Skeletal muscle satellite cell (primary cell): ENCODE data around the gene LPCAT2. TPM values are rescaled to one million over a fixed set of nuclear protein-coding genes. Genes with fewer than 3 reads are reported as not detected.

Experiments used
- H3K27me3 ChIP-seq: 2 replicates; pipeline ENCODE4 v1.7.0; 2013; ENCODE audit warnings: low read length; ENCODE audit not compliant: control insufficient read depth, insufficient read depth
- H3K36me3 ChIP-seq: 2 replicates; pipeline ENCODE4 v1.7.0; 2013; ENCODE audit warnings: mild to moderate bottlenecking, control low read depth, low read length; ENCODE audit not compliant: insufficient read depth
- H3K4me1 ChIP-seq: 2 replicates; pipeline ENCODE4 v1.7.0; 2013; ENCODE audit warnings: low read length; ENCODE audit not compliant: control insufficient read depth, insufficient read depth
- H3K4me2 ChIP-seq: 2 replicates; pipeline ENCODE4 v1.7.0; 2013; ENCODE audit warnings: mild to moderate bottlenecking, low read length
- H3K4me3 ChIP-seq: 2 replicates; pipeline ENCODE4 v1.7.0; 2013; ENCODE audit warnings: low read length
- H3K9ac ChIP-seq: 2 replicates; pipeline ENCODE4 v1.7.0; 2013; ENCODE audit warnings: mild to moderate bottlenecking, low read depth, low read length, moderate library complexity
- H3K9me3 ChIP-seq: replicated peaks from 2 replicates; pipeline ENCODE4 v1.7.0; 2013; ENCODE audit warnings: mild to moderate bottlenecking, control low read depth, low read length
- total RNA-seq: library from RNA; depleted of rRNA; stranded (reverse); fragments of >200 nt; gene quantifications from 2 replicates; pipeline ENCODE4 v1.2.3, GENCODE V29; 2012; rRNA removed

The LPCAT2 gene, protein sequence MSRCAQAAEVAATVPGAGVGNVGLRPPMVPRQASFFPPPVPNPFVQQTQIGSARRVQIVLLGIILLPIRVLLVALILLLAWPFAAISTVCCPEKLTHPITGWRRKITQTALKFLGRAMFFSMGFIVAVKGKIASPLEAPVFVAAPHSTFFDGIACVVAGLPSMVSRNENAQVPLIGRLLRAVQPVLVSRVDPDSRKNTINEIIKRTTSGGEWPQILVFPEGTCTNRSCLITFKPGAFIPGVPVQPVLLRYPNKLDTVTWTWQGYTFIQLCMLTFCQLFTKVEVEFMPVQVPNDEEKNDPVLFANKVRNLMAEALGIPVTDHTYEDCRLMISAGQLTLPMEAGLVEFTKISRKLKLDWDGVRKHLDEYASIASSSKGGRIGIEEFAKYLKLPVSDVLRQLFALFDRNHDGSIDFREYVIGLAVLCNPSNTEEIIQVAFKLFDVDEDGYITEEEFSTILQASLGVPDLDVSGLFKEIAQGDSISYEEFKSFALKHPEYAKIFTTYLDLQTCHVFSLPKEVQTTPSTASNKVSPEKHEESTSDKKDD
- total RNA-seq = 6.6 and 8.6 TPM in 2 replicates

DNA sequence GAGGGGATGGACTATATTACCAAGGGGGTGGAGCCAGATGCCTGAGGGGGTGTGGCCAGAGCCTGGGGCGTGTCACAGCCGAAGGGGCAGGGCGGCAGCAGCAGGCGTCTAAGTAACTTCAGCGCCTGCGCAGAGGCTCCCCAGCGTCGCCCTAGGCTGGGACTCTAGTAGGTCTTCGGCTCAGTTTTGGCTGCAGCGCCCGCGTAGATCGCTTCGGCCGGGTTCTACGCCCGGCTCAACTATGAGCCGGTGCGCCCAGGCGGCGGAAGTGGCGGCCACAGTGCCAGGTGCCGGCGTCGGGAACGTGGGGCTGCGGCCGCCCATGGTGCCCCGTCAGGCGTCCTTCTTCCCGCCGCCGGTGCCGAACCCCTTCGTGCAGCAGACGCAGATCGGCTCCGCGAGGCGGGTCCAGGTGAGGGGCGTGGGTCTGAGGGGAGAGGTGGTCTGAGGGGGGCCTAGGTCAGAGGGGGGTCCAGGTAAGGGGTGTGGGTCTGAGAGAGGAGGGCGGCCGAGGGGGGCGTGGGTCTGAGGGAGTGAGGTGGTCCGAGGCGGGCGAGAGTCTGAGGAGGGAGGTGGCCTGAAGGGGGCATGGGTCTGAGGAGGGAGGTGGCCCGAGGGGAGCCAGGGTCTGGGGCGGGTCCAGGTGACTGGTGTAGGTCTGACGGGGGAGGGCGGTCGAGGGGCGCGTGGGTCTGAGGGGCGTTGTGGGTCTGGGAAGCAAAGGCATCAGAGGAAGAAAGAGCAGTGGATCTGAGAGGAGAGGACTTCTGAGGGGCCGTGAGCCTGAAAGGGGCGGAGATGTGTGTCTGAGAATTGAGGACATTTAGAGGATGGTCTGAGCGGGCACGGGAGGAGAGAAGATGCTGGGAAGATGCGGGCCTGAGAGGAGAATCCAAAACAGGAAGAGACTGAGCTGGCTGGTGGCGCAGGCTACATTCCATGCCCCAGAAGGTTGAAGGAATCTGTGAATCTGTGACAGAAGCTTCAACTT lies at the start of gene LPCAT2:
Gene LPCAT2, plus strand, starts transcription at position 132 of the 991 bp plus-strand sequence. Its CDS starts 110 bp downstream, at position 242.
- Histone ChIP-seq H3K4me2 (peak within 1 kb of the TSS; percentile 90), H3K9ac (peak within 1 kb of the TSS; percentile 78), H3K36me3 (peaks cover 44% of the 10 kb centered on the region), H3K9me3 (no peaks in the 10 kb centered on the region), H3K27me3 (no peaks in the 10 kb centered on the region), H3K4me1 (peaks cover 12% of the 10 kb centered on the region), H3K4me3 (peak within 1 kb of the TSS; percentile 83)

DNA sequence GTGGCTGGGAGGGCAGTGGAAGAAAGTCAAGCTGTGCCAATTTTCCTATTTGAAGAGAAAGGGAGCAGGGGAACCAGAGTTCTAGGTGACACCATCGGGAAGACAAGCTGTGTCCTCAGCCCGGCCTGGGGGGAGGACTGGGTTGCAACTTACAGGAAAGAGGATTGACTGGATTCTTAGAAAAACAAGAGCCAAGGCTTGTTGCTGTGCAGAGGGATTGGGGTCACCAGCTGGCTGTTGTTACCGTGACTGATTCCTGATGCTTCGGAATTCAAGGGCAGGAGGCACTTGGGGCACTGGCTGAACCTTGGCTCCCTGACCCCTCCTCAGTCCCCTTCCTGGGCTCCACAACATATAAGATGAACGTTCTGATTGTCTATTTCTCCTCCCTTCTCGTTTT lies 46.6 kb upstream of the LPCAT2 start:
- Histone ChIP-seq H3K36me3 (no peaks in the 10 kb centered on the region), H3K4me1 (no peaks in the 10 kb centered on the region), H3K4me2 (no peak overlapping the region)

DNA sequence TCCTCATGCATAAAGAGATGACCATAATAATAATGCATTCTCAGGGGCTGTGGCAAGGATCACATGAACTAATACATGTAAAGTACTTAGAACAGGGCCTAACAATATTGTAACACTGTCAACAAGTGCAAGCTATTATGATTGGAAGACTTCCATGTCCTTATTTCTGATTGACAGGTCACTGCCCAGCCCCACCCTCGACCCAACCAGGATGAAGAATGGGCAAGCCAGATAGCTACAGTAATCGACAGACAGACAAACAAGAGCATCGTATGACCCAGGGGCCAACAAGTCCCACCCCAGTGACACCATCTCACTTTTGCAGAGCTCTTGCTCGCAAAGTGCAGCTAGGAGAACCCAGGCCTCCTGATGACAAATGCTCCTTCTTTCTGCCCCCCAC lies 44.5 kb upstream of the LPCAT2 start:
- H3K9ac ChIP-seq = no peak overlapping the region

More for the DNA sequence above, 46.6 kb upstream of the LPCAT2 start:
- Histone ChIP-seq H3K9ac (no peak overlapping the region), H3K4me3 (no peak overlapping the region), H3K9me3 (no peaks in the 10 kb centered on the region), H3K27me3 (peaks cover 8% of the 10 kb centered on the region)

DNA sequence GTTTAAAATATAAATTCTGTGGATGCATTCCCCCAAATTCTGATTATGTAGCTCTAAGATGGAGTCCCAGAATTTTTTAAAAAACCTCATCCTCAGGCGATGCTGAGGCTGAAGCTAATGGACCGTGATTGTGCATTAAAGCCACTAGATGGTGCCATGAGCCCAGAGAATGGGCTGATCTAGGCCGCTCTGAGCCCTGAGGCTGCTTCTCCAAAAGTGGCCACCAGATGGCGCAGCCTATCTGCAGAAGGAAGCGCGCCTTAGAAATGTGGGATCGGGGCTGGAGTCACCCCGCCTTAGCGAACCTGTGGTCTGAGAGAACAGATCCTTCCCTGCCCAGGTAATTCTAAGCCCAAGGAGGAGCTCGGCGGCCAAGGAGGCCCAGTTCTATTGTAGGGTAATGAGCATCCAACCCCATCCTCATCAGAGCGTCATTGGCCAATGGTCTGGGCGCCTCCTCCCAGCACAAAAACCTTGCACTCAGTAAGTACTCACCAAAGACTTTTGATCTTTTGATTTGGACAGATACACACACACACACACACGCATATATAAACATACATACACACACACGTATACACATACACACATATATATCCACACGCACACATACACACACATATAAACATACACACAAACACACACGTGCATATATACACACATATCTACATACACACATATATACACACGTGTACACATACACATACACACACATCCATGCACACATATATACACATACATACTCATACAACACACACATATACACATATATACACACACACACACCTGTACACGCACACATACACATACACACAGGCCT lies 43.6 kb upstream of the LPCAT2 start:
- H3K4me1 ChIP-seq = peaks cover 2% of the 10 kb centered on the region
- no peak overlapping the region for H3K4me3 ChIP-seq
- peak overlapping the region; percentile 64 for H3K4me2 ChIP-seq
- no peaks in the 10 kb centered on the region for H3K27me3 ChIP-seq
- H3K36me3 ChIP-seq = no peaks in the 10 kb centered on the region
- no peak overlapping the region for H3K9ac ChIP-seq
- H3K9me3 ChIP-seq = no peaks in the 10 kb centered on the region

More for the DNA sequence above, 44.5 kb upstream of the LPCAT2 start:
- Histone ChIP-seq H3K4me1 (no peaks in the 10 kb centered on the region), H3K4me3 (no peak overlapping the region), H3K9me3 (no peaks in the 10 kb centered on the region), H3K4me2 (no peak overlapping the region), H3K27me3 (no peaks in the 10 kb centered on the region), H3K36me3 (no peaks in the 10 kb centered on the region)

DNA sequence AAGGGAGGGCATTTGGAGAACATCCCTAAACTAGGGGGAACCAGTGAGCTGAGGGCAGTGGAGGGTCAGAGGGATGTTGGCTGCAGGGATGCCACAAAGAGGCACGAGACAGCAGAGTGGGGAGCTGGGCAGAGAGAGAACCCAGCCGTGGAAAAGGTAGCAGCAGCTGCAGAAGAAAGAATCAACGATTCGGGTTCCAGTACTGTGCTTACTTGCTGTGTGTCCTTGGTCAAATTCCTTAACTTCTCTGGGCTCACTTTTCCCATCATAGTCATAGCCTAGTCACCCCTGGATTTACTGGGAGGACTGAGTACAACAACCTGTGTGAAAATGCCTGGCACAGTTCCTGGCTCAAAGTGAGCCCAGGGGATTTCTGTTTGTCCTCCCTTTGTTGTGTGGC lies 42.7 kb upstream of the LPCAT2 start:
- no peaks in the 10 kb centered on the region for H3K36me3 ChIP-seq

DNA sequence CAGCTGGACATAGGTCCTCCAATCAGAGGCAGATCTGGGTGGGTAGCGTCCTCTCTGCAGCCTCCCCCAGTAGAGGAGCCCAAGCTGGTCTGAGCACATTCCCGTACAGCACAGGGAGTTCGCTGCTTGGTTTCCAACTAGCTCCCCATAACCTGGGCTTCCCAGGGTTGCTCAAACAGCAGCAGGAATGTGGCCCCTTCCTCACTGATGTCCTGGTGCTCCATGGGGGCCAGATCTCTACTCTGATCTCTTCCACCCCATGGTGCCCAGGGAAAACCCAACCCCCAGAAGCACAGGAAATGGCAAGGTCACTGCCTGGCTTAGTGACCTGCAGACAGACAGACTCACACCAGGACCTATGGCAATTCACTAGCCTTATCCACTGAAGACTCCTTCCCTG lies 41.0 kb upstream of the LPCAT2 start:
- H3K36me3 ChIP-seq = no peaks in the 10 kb centered on the region
- H3K9ac ChIP-seq = no peak overlapping the region
- H3K27me3 ChIP-seq = no peaks in the 10 kb centered on the region
- H3K9me3 ChIP-seq = no peaks in the 10 kb centered on the region
- no peak overlapping the region for H3K4me3 ChIP-seq
- no peak overlapping the region for H3K4me2 ChIP-seq
- peaks cover 27% of the 10 kb centered on the region for H3K4me1 ChIP-seq

More for the DNA sequence above, 42.7 kb upstream of the LPCAT2 start:
- Histone ChIP-seq H3K4me3 (no peak overlapping the region), H3K9me3 (no peaks in the 10 kb centered on the region), H3K4me2 (no peak overlapping the region), H3K4me1 (peaks cover 11% of the 10 kb centered on the region), H3K9ac (no peak overlapping the region), H3K27me3 (no peaks in the 10 kb centered on the region)

DNA sequence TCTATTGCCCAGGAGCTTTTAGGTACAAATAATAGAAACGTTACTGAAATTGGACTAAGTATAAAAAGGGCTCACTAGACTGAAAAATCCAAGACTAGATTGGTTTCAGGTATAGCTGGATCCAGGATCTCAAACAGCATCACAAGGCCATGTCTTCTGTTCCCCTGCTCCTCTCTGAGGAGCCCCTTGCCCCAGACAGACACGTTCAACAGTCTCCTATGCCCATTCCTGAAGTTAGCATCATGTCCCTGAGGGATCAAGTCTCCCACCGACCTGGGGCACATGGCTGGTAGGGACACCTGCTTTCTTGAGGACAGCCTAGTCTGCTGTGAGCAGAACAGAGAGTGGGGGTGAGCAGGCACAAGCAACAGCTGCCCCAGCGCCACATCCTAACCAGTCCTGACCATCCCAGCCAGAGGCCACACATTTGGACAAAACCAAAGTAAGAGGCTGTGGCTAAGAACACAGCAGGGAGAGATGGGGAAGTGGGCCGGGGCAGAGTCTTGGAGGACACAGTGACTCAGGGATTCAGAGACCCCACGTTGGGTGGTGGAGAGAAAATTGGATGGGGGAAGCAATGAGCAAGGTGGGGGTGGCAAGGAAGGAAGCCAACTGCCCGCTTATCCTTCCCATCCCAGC lies 40.4 kb upstream of the LPCAT2 start:
- no peak overlapping the region for H3K4me2 ChIP-seq
- no peak overlapping the region for H3K4me3 ChIP-seq
- peaks cover 29% of the 10 kb centered on the region for H3K4me1 ChIP-seq
- no peaks in the 10 kb centered on the region for H3K36me3 ChIP-seq
- H3K9me3 ChIP-seq = no peaks in the 10 kb centered on the region
- H3K9ac ChIP-seq = no peak overlapping the region
- H3K27me3 ChIP-seq = no peaks in the 10 kb centered on the region

DNA sequence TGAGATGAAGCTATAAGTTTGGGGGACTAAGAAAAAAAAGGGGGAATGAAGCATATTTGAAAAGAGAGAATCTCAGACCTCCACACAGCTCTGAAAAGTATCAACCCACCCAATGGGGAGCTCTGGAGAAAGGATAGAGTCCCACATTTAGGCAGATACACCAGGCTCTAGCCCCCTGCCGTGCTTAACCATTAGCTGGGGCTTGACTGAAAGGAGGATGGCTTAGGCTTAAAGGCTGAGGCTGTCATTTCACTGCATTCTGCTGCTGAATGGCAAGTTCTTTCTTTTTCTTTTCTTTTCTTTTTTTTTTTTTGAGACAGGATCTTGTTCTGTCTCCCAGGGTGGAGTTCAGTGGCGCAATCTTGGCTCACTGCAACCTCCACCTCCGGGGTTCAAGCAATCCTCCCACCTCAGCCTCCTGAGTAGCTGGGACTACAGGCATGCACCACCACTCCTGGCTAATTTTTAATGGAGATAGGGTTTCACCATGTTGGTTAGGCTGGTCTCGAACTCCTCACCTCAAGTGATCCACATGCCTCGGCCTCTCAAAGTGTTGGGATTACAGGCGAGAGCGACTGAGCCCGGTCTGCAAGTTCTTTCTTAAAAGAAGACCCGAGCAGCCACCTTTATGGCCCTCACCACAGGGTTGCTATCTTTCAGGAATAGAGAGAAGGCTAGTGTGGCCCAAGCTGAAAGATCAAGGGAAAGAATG lies 38.9 kb upstream of the LPCAT2 start:
- Histone ChIP-seq H3K9ac (no peak overlapping the region), H3K4me3 (no peak overlapping the region)

DNA sequence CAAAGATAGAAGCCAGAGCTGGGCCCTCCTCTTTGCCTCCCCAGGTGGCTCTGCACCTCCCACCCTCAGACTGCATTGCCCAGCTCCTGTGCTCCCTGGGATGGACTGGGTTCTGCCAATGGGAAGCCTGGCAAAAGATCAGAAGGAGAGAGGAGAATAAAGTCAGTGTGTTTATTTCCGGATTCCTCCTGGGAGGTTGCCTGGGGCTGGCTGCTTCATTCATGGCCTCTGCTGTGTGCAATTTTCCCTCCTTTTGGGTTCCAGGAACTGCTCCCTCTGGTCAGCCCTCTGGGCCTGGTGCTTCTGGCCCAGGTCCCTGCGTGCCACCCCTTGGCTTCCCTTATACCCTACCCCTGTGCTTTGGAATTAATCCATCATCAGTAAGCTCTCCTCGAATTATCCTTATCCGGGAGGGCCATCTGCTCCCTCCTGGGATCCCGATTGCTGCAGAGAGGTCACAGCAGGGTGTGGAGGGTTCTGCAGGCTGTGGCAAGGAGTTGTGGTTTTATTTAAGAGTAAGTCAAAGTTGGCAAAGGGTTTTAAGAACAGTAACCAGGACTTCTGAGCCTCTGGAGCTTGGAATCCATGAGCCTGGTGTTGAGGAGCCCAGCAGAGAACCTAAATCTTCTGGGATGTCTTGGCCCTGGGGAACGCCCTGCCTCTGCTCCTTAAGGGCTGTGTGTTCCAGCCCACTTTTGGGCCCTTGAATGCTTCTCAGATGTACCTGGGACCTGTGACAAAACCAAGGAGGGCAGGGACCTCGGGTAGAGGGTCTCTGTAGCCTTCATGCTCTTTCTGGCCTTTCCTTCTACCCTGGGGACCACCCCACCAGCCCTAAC lies 38.1 kb upstream of the LPCAT2 start:
- Histone ChIP-seq H3K9ac (peak overlapping the region; percentile 56), H3K9me3 (no peaks in the 10 kb centered on the region), H3K4me3 (peak overlapping the region; percentile 45), H3K4me2 (peak overlapping the region; percentile 70), H3K4me1 (peaks cover 29% of the 10 kb centered on the region), H3K36me3 (no peaks in the 10 kb centered on the region), H3K27me3 (no peaks in the 10 kb centered on the region)

More for the DNA sequence above, 38.9 kb upstream of the LPCAT2 start:
- no peaks in the 10 kb centered on the region for H3K27me3 ChIP-seq
- peaks cover 29% of the 10 kb centered on the region for H3K4me1 ChIP-seq
- no peaks in the 10 kb centered on the region for H3K36me3 ChIP-seq
- peak overlapping the region; percentile 70 for H3K4me2 ChIP-seq
- no peaks in the 10 kb centered on the region for H3K9me3 ChIP-seq
